Ovary (tissue), 9 donors: ENCODE data around the gene UPK3A. TPM values are rescaled to one million over a fixed set of nuclear protein-coding genes. Genes with fewer than 3 reads are reported as not detected.

Source experiments
- DNase-seq, 5 donors: peaks; one replicate each; pipeline ENCODE4 v3.0.0-alpha.2; 2019 to 2020
- H3K27ac ChIP-seq, 2 donors: fragments of 200-600 bp; one replicate each; pipeline versions ENCODE4 v1.5.1 to v1.8.0; 2019 to 2022
- H3K27me3 ChIP-seq: fragments of 200-600 bp; one replicate; pipeline ENCODE4 v1.8.0; 2022
- H3K36me3 ChIP-seq: fragments of 200-600 bp; sonication (generic); one replicate; pipeline ENCODE4 v1.5.1; 2019
- H3K4me1 ChIP-seq: one replicate; pipeline ENCODE4 v1.8.1; 2013; ENCODE audit warnings: mild to moderate bottlenecking, moderate library complexity; ENCODE audit not compliant: insufficient read depth
- H3K4me3 ChIP-seq: fragments of 200-600 bp; sonication (generic); one replicate; pipeline ENCODE4 v1.5.1; 2017
- H3K9me3 ChIP-seq, 2 donors: fragments of 200-600 bp in 1 of 2; sonication (generic) in 1 of 2; one replicate each; pipeline versions ENCODE4 v1.5.1 to v1.8.1; 2013 to 2019; ENCODE audit warnings: mild to moderate bottlenecking in 1 of 2, moderate library complexity in 1 of 2
- EP300 ChIP-seq: sonication (generic); formaldehyde crosslinking; IDR thresholded peaks from one replicate; pipeline ENCODE4 v1.6.1; 2017; ENCODE audit warnings: antibody characterized with exemption
- POLR2A ChIP-seq: fragments of 450-650 bp; IDR thresholded peaks from one replicate; pipeline ENCODE4 v1.6.1; 2017; ENCODE audit warnings: antibody characterized with exemption, mild to moderate bottlenecking, moderate library complexity
- WGBS, 3 donors: extraction: QIAGEN DNeasy Blood & Tissue Kit in 1 of 3; methylation state at CpG; one replicate each; pipeline versions ENCODE4 v1.1.5 to v1.1.7; 2013 to 2017; 5-methylcytosine and 5-hydroxymethylcytosine counted together
- intact Hi-C, 4 donors: fragments of 100-400 bp; cut with DNase I; formaldehyde crosslinking; loops; one replicate each; pipeline versions ENCODE4 v1.11.0 to v1.15.1; 2022 to 2023
- polyA plus RNA-seq, 2 donors: library from polyadenylated mRNA; stranded (reverse); fragments of 200-250 nt in 1 of 2; fragments of 350-450 nt in 1 of 2; fragmentation: Illumina TruSeq in 1 of 2; extraction: RNeasy Lipid Tissue Mini Kit (QIAGEN cat#74804) in 1 of 2; gene quantifications; one replicate each; pipeline ENCODE4 v1.2.3, GENCODE V29; 2013 to 2014
- total RNA-seq, 7 donors: library from RNA; depleted of rRNA in 2 of 7; stranded (reverse); fragments of >200 nt in 2 of 7; fragmentation: NEBNext Ultra II Directional in 3 of 7; extraction: Animal tissue kit (Norgen Biotek cat#: 25700) in 3 of 7; gene quantifications; one replicate each; pipeline versions ENCODE4 v1.1.0 to v1.2.4, GENCODE V29; 2016 to 2023
- TF ChIP-seq, protein P1 (sequence below), 3 donors: fragments of 450-650 bp in 2 of 3; fragments of 200-600 bp in 1 of 3; IDR thresholded peaks; one replicate each; pipeline versions ENCODE4 v1.5.1 to v1.8.0; 2016 to 2022; ENCODE audit warnings: antibody characterized with exemption in 3 of 3, mild to moderate bottlenecking in 1 of 3
- donor health status: DM: no; HTN: no; CAD: no; lungs with moderate emphysema.
- donor health status: DM: no; HTN: no; CAD: no.
- donor health status: Bipolar disorder and iron deficiency.
- donor health status: DM: yes; HTN: yes; CAD: no.
- donor health status: DM: no; HTN: no; CAD: no.
- donor health status: DM: yes; HTN: yes; CAD: no.

The UPK3A gene
- total and polyA plus RNA-seq, 9 donors, result 0.22 TPM; not detected in 8

DNA sequence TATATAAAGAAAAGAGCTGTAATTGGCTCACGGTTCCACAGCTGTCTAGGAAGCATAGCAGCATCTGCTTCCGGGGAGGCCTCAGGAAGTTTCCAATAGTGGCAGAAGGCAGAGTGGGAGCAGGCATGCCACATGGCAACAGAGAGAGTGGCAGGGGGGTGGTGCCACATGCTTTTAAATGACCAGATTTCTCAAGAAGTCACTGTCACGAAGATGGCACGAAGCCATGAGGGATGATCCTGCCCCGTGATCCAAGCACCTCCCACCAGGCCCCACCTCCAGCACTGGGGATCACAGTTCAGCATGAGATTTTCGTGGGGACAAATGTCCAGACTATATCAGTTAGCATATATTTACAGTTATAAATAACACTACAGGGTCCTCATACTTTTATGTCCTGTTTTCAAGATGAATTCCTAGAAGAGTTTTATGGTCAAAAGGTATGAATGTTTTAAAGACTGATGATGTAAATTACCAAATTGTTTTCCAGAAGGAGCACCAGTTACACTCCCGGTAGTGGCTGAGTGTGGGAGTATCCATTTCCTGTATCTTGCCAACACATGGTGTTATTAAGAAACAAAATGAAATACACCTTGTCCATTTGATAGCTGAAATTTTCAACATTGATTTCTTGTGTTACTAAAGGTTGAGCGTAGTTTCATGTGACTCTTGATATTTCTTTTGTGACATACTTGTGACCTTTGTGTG lies 44.2 kb downstream of the UPK3A start:
- no peak for DNase-seq
- H3K36me3 ChIP-seq, result no peaks in the 10 kb centered on the region
- TF ChIP-seq, protein P1, sequence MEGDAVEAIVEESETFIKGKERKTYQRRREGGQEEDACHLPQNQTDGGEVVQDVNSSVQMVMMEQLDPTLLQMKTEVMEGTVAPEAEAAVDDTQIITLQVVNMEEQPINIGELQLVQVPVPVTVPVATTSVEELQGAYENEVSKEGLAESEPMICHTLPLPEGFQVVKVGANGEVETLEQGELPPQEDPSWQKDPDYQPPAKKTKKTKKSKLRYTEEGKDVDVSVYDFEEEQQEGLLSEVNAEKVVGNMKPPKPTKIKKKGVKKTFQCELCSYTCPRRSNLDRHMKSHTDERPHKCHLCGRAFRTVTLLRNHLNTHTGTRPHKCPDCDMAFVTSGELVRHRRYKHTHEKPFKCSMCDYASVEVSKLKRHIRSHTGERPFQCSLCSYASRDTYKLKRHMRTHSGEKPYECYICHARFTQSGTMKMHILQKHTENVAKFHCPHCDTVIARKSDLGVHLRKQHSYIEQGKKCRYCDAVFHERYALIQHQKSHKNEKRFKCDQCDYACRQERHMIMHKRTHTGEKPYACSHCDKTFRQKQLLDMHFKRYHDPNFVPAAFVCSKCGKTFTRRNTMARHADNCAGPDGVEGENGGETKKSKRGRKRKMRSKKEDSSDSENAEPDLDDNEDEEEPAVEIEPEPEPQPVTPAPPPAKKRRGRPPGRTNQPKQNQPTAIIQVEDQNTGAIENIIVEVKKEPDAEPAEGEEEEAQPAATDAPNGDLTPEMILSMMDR (IDR thresholded peaks at IDR 0.05), result no peak
- TF ChIP-seq POLR2A (no peak), EP300 (no peak)
- intact Hi-C loops, result no loop called here
- H3K4me3 ChIP-seq, result no peak overlapping the region
- H3K4me1 ChIP-seq, result no peaks in the 10 kb centered on the region
- H3K27ac ChIP-seq, result no peak overlapping the region
- 61 to 65% (median 62%) methylated on average over 8 of the region's 8 CpGs for WGBS, 3 donors
- H3K9me3 ChIP-seq, result no peaks in the 10 kb centered on the region
- no peaks in the 10 kb centered on the region for H3K27me3 ChIP-seq

DNA sequence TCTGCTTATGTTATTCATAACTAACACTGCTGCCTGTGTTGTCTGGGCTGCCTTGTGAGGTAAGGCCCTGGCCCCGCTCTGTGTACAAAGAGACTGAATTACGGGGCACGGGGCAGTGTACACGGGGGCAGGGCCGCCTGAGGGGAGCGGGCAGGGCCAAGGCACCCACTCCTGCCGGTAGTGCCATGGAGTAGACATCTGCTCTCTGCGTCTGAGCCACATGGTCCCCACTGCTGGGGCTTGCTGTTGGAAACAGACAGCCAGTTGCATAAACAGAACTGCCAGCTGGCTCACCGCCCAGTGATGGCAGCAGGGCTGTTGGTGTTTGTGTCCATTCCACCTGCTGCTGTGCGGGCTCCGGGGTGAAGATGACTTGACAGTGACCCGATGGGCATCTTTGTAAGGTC lies 44.8 kb downstream of the UPK3A start:
- TF ChIP-seq, protein P1 (IDR thresholded peaks at IDR 0.05), result no peak
- TF ChIP-seq POLR2A, result no peak
- no peak for TF ChIP-seq EP300
- H3K27me3 ChIP-seq, result no peaks in the 10 kb centered on the region
- H3K4me1 ChIP-seq, result no peaks in the 10 kb centered on the region
- DNase-seq, result peak in 1 of 5 donors; percentile 57
- no peak overlapping the region for H3K27ac ChIP-seq
- H3K9me3 ChIP-seq, result no peaks in the 10 kb centered on the region
- intact Hi-C loops, result no loop called here
- no peaks in the 10 kb centered on the region for H3K36me3 ChIP-seq
- 68 to 85% (median 71%) methylated on average over 12 of the region's 12 CpGs for WGBS, 3 donors
- no peak overlapping the region for H3K4me3 ChIP-seq

DNA sequence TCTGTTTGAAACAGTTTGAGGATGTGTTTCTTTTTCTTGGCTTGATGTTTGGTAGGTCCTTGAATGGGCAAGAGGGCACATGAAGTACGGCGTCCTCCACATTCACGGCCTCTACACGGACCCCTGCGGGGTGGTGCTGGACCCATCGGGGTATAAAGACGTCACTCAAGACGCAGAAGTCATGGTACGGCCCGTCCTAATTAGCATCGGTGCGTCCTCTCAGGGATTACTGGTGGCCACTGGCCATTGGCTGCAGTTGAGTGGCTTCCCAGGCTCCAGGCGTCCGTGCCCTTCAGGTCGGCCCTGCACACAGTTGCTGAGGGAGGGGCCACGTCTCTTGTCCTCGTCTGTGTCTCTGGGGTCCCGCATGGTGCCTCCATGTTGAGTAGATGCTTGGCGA lies 45.8 kb downstream of the UPK3A start:
- Histone ChIP-seq H3K4me3 (no peak overlapping the region), H3K4me1 (no peaks in the 10 kb centered on the region), H3K27me3 (no peaks in the 10 kb centered on the region), H3K27ac (no peak overlapping the region), H3K9me3 (no peaks in the 10 kb centered on the region), H3K36me3 (no peaks in the 10 kb centered on the region)
- WGBS, 3 donors, result 92 to 93% (median 92%) methylated on average over 19 of the region's 19 CpGs
- no peak for TF ChIP-seq EP300
- TF ChIP-seq, protein P1 (IDR thresholded peaks at IDR 0.05), result no peak
- no peak for TF ChIP-seq POLR2A
- DNase-seq, result no peak
- intact Hi-C loops, result no loop called here

DNA sequence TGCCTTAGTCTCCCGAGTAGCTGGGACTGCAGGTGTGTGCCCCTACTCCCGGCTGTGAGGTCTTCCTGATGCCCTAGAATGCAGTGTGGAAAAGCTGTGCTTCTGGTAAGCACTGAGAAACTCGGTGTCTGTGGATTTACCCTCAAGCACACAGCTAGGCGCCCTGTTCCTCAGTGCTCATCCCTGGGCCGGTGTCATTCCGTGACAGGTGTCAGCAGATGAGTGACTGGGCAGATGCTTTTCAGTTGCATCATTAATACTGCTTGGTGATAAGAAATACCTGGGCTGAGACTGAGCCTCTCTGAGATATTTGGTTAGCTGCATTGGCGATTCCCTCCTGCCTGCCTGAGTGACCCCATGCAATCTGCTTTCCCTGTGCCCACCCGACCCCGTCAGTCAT lies 46.7 kb downstream of the UPK3A start:
- no peak for DNase-seq
- Histone ChIP-seq H3K4me1 (peaks cover 2% of the 10 kb centered on the region), H3K27me3 (no peaks in the 10 kb centered on the region), H3K27ac (no peak overlapping the region), H3K9me3 (no peaks in the 10 kb centered on the region), H3K4me3 (no peak overlapping the region), H3K36me3 (no peaks in the 10 kb centered on the region)
- 92 to 94% (median 93%) methylated on average over 9 of the region's 9 CpGs for WGBS, 3 donors
- intact Hi-C loops, result no loop called here
- TF ChIP-seq, protein P1 (IDR thresholded peaks at IDR 0.05), result no peak
- no peak for TF ChIP-seq EP300
- TF ChIP-seq POLR2A, result no peak
